Measurements from ENCODE around the gene PHYHIPL.
"Not testable (repeated sequence)": the region's sequence is repeated elsewhere in the genome, so short reads cannot be mapped to it uniquely, and the experiment has no call there.

Gene PHYHIPL

GRCh38 chr10:59206204-59206720 is 29.8 kb downstream of the PHYHIPL start:
- no peak for DNase-seq (ENCODE audit: low spot score)

- no peak for DNase-seq (ENCODE audit: low spot score)
Observed at GRCh38 chr10:59212301-59212798, 35.9 kb downstream of the PHYHIPL start.

- no peak for DNase-seq (ENCODE audit: low spot score)
Observed at GRCh38 chr10:59214160-59214559, 37.7 kb downstream of the PHYHIPL start.

GRCh38 chr10:59216178-59216869 is 39.9 kb downstream of the PHYHIPL start:
- DNase-seq (ENCODE audit: low spot score): no peak

GRCh38 chr10:59222788-59223187 is 46.3 kb downstream of the PHYHIPL start:
- DNase-seq (ENCODE audit: low spot score): no peak

GRCh38 chr10:59223597-59223996 is 47.2 kb downstream of the PHYHIPL start:
- not testable (repeated sequence) for DNase-seq (ENCODE audit: low spot score)

GRCh38 chr10:59225211-59225610 is 48.8 kb downstream of the PHYHIPL start:
- no peak for DNase-seq (ENCODE audit: low spot score)

- peak; percentile 16 for DNase-seq (ENCODE audit: low spot score)
Observed at GRCh38 chr10:59227136-59227673, 50.8 kb downstream of the PHYHIPL start.

- DNase-seq (ENCODE audit: low spot score): no peak
Observed at GRCh38 chr10:59229441-59229840, 53.0 kb downstream of the PHYHIPL start.

- no peak for DNase-seq (ENCODE audit: low spot score)
Observed at GRCh38 chr10:59234194-59234593, 57.8 kb downstream of the PHYHIPL start.

- peak; percentile 45 for DNase-seq (ENCODE audit: low spot score)
Observed at GRCh38 chr10:59234816-59235429, 58.5 kb downstream of the PHYHIPL start.

GRCh38 chr10:59236064-59236697 is 59.7 kb downstream of the PHYHIPL start:
- no peak for DNase-seq (ENCODE audit: low spot score)

- no peak for DNase-seq (ENCODE audit: low spot score)
Observed at GRCh38 chr10:59237775-59238174, 61.3 kb downstream of the PHYHIPL start.

GRCh38 chr10:59239108-59239507 is 62.7 kb downstream of the PHYHIPL start:
- DNase-seq (ENCODE audit: low spot score): not testable (repeated sequence)

GRCh38 chr10:59240582-59241183 is 64.2 kb downstream of the PHYHIPL start:
- peak; percentile 53 for DNase-seq (ENCODE audit: low spot score)

GRCh38 chr10:59242057-59242456 is 65.6 kb downstream of the PHYHIPL start:
- no peak for DNase-seq (ENCODE audit: low spot score)

GRCh38 chr10:59242991-59243390 is 66.5 kb downstream of the PHYHIPL start:
- DNase-seq (ENCODE audit: low spot score): no peak

GRCh38 chr10:59243611-59244195 is 67.3 kb downstream of the PHYHIPL start:
- DNase-seq (ENCODE audit: low spot score): no peak

- no peak for DNase-seq (ENCODE audit: low spot score)
Observed at GRCh38 chr10:59244871-59245270, 68.4 kb downstream of the PHYHIPL start.

- no peak for DNase-seq (ENCODE audit: low spot score)
Observed at GRCh38 chr10:59245686-59246085, 69.2 kb downstream of the PHYHIPL start.

- no peak for DNase-seq (ENCODE audit: low spot score)
Observed at GRCh38 chr10:59252491-59252890, 76.0 kb downstream of the PHYHIPL start.

GRCh38 chr10:59255463-59255862 is 79.0 kb downstream of the PHYHIPL start:
- no peak for DNase-seq (ENCODE audit: low spot score)

Measured in putamen (tissue), 1 donor.